Measurements from ENCODE around the gene FBN1.

DNA sequence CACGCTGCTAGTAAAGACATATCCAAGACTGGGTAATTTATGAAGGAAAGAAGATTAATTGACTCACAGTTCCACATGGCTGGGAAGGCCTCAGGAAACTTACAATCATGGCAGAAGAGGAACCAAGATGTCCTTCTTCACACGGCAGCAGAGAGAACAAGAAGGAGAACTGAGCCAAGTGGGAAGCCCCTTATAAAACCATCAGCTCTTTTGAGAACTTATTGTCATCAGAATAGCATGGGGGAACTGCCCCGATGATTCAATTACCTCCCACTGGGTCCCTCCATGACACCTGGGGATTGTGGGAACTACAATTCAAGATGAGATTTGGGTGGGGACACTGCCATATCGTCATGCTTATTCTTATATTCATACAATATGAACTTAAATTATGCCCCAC is 265.3 kb downstream of the FBN1 start:
- no peak for TF ChIP-seq POLR2AphosphoS5 (IDR thresholded peaks at IDR 0.05)
- TF ChIP-seq, protein P1, sequence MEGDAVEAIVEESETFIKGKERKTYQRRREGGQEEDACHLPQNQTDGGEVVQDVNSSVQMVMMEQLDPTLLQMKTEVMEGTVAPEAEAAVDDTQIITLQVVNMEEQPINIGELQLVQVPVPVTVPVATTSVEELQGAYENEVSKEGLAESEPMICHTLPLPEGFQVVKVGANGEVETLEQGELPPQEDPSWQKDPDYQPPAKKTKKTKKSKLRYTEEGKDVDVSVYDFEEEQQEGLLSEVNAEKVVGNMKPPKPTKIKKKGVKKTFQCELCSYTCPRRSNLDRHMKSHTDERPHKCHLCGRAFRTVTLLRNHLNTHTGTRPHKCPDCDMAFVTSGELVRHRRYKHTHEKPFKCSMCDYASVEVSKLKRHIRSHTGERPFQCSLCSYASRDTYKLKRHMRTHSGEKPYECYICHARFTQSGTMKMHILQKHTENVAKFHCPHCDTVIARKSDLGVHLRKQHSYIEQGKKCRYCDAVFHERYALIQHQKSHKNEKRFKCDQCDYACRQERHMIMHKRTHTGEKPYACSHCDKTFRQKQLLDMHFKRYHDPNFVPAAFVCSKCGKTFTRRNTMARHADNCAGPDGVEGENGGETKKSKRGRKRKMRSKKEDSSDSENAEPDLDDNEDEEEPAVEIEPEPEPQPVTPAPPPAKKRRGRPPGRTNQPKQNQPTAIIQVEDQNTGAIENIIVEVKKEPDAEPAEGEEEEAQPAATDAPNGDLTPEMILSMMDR (IDR thresholded peaks at IDR 0.05) = no peak
